Neutrophil (primary cell): ENCODE measurements around the gene MYH13.

Experiments used
- H3K27ac ChIP-seq: fragments of 200-600 bp; sonication (generic); 2 replicates; pipeline ENCODE4 v1.5.1; 2016; ENCODE audit warnings: mild to moderate bottlenecking, moderate library complexity
- H3K27me3 ChIP-seq: fragments of 200-600 bp; sonication (generic); 2 replicates; pipeline ENCODE4 v1.6.0; 2016; ENCODE audit warnings: mild to moderate bottlenecking
- H3K36me3 ChIP-seq: fragments of 200-600 bp; sonication (generic); 2 replicates; pipeline ENCODE4 v1.5.1; 2017
- H3K4me1 ChIP-seq, 2 experiments: fragments of 200-600 bp in 1 of 2; sonication (generic) in 1 of 2; 1 replicate in 1 of 2; 2 replicates in 1 of 2; pipeline versions ENCODE4 v1.5.1 to v1.6.1; 2013 to 2016; ENCODE audit warnings: low read depth in 1 of 2, low read length in 1 of 2, mild to moderate bottlenecking in 1 of 2, moderate library complexity in 1 of 2; ENCODE audit not compliant: control insufficient read depth in 1 of 2, insufficient read depth in 1 of 2
- H3K4me3 ChIP-seq, 2 experiments: fragments of 200-600 bp in 1 of 2; sonication (generic) in 1 of 2; 1 replicate in 1 of 2; 2 replicates in 1 of 2; pipeline ENCODE4 v1.5.1; 2013 to 2016; ENCODE audit warnings: low read depth in 1 of 2, low read length in 1 of 2, mild to moderate bottlenecking in 1 of 2, moderate library complexity in 1 of 2
- H3K9me3 ChIP-seq: fragments of 200-600 bp; sonication (generic); 2 replicates; pipeline ENCODE4 v1.5.1; 2016
- TF ChIP-seq, protein P1 (sequence below): fragments of 200-600 bp; sonication (generic); IDR thresholded peaks from 2 replicates; pipeline ENCODE4 v1.5.1; 2016; ENCODE audit warnings: antibody characterized with exemption

MYH13 gene

GRCh38 chr17:10369239-10369638, 3.6 kb downstream of the MYH13 start:
- H3K4me3 ChIP-seq, result no peak overlapping the region
- no peaks in the 10 kb centered on the region for H3K4me1 ChIP-seq
- TF ChIP-seq, protein P1, sequence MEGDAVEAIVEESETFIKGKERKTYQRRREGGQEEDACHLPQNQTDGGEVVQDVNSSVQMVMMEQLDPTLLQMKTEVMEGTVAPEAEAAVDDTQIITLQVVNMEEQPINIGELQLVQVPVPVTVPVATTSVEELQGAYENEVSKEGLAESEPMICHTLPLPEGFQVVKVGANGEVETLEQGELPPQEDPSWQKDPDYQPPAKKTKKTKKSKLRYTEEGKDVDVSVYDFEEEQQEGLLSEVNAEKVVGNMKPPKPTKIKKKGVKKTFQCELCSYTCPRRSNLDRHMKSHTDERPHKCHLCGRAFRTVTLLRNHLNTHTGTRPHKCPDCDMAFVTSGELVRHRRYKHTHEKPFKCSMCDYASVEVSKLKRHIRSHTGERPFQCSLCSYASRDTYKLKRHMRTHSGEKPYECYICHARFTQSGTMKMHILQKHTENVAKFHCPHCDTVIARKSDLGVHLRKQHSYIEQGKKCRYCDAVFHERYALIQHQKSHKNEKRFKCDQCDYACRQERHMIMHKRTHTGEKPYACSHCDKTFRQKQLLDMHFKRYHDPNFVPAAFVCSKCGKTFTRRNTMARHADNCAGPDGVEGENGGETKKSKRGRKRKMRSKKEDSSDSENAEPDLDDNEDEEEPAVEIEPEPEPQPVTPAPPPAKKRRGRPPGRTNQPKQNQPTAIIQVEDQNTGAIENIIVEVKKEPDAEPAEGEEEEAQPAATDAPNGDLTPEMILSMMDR, result no peak
- no peaks in the 10 kb centered on the region for H3K9me3 ChIP-seq
- no peaks in the 10 kb centered on the region for H3K36me3 ChIP-seq
- H3K27me3 ChIP-seq, result peaks cover 56% of the 10 kb centered on the region
- no peak overlapping the region for H3K27ac ChIP-seq

GRCh38 chr17:10368561-10368960, 4.2 kb downstream of the MYH13 start:
- H3K27me3 ChIP-seq, result peaks cover 56% of the 10 kb centered on the region
- H3K9me3 ChIP-seq, result no peaks in the 10 kb centered on the region
- no peak overlapping the region for H3K4me3 ChIP-seq
- H3K27ac ChIP-seq, result no peak overlapping the region
- no peaks in the 10 kb centered on the region for H3K36me3 ChIP-seq
- no peaks in the 10 kb centered on the region for H3K4me1 ChIP-seq
- TF ChIP-seq, protein P1, result no peak

- Histone ChIP-seq H3K4me3 (no peak overlapping the region), H3K9me3 (no peaks in the 10 kb centered on the region), H3K4me1 (no peaks in the 10 kb centered on the region), H3K27ac (no peak overlapping the region), H3K36me3 (no peaks in the 10 kb centered on the region), H3K27me3 (peaks cover 15% of the 10 kb centered on the region)
- TF ChIP-seq, protein P1, result no peak
Observed at GRCh38 chr17:10360578-10360977, 12.2 kb downstream of the MYH13 start.

GRCh38 chr17:10357768-10358167, 15.0 kb downstream of the MYH13 start:
- peaks cover 15% of the 10 kb centered on the region for H3K27me3 ChIP-seq
- TF ChIP-seq, protein P1, result no peak
- H3K4me3 ChIP-seq, result no peak overlapping the region
- no peaks in the 10 kb centered on the region for H3K4me1 ChIP-seq
- no peak overlapping the region for H3K27ac ChIP-seq
- no peaks in the 10 kb centered on the region for H3K36me3 ChIP-seq
- no peaks in the 10 kb centered on the region for H3K9me3 ChIP-seq

DNA sequence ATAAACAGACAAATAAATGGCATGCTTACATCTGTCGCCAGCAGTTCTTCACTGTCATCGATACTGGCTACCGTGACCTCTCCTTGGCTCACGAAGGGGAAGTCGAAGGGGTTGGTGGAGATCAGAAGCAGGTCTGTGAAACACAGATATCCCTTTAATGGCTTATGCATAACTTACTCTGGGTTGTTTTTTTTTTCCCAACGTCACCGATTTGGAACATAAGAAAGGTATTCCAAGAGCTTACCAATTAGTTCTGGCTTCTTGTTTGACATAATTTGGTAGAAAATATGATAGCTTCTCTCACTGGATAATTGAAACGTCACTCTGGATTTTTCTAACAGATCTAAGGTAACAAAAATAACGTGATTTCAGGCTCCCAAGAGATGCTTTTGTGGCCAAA, 18.2 kb downstream of the MYH13 start:
- Histone ChIP-seq H3K27me3 (peaks cover 2% of the 10 kb centered on the region), H3K27ac (no peak overlapping the region), H3K4me1 (no peaks in the 10 kb centered on the region), H3K9me3 (no peaks in the 10 kb centered on the region), H3K36me3 (no peaks in the 10 kb centered on the region), H3K4me3 (no peak overlapping the region)
- TF ChIP-seq, protein P1, result no peak

GRCh38 chr17:10352893-10353292, 19.9 kb downstream of the MYH13 start:
- TF ChIP-seq, protein P1, result no peak
- Histone ChIP-seq H3K4me1 (no peaks in the 10 kb centered on the region), H3K9me3 (no peaks in the 10 kb centered on the region), H3K4me3 (no peak overlapping the region), H3K36me3 (no peaks in the 10 kb centered on the region), H3K27me3 (no peaks in the 10 kb centered on the region), H3K27ac (no peak overlapping the region)
